Inflammatory macrophage treated with lipopolysaccharide for 1 hour (primary cell): ENCODE measurements around the gene CD83.
"Not testable (repeated sequence)": the region's sequence is repeated elsewhere in the genome, so short reads cannot be mapped to it uniquely, and the experiment has no call there.

Experiments used
- DNase-seq, 2 donors: peaks; one replicate each; pipeline ENCODE4 v3.0.0-alpha.2; 2020 to 2022

The CD83 gene

GRCh38 chr6:14149739-14150130 is 32.2 kb downstream of the CD83 start:
- DNase-seq: no peak

GRCh38 chr6:14151300-14151699 is 33.7 kb downstream of the CD83 start:
- DNase-seq: not testable (repeated sequence)

- DNase-seq: no peak
Observed at GRCh38 chr6:14151773-14152172, 34.2 kb downstream of the CD83 start.

- DNase-seq: no peak
Observed at GRCh38 chr6:14153228-14153627, 35.7 kb downstream of the CD83 start.

GRCh38 chr6:14159090-14159489 is 41.5 kb downstream of the CD83 start:
- no peak for DNase-seq

GRCh38 chr6:14162826-14163225 is 45.3 kb downstream of the CD83 start:
- no peak for DNase-seq

- DNase-seq: no peak
Observed at GRCh38 chr6:14165091-14165490, 47.5 kb downstream of the CD83 start.

GRCh38 chr6:14166839-14167238 is 49.3 kb downstream of the CD83 start:
- no peak for DNase-seq

- DNase-seq: no peak
Observed at GRCh38 chr6:14170128-14170527, 52.6 kb downstream of the CD83 start.

GRCh38 chr6:14172562-14172961 is 55.0 kb downstream of the CD83 start:
- DNase-seq: no peak

- DNase-seq: no peak
Observed at GRCh38 chr6:14174226-14174625, 56.7 kb downstream of the CD83 start.

- DNase-seq: no peak
Observed at GRCh38 chr6:14174996-14175395, 57.4 kb downstream of the CD83 start.

- DNase-seq: no peak
Observed at GRCh38 chr6:14176429-14176828, 58.9 kb downstream of the CD83 start.

GRCh38 chr6:14177413-14178082 is 60.0 kb downstream of the CD83 start:
- no peak for DNase-seq

- DNase-seq: no peak
Observed at GRCh38 chr6:14178083-14178445, 60.5 kb downstream of the CD83 start.

- DNase-seq: no peak
Observed at GRCh38 chr6:14180609-14181008, 63.0 kb downstream of the CD83 start.

- DNase-seq: no peak
Observed at GRCh38 chr6:14182916-14183315, 65.3 kb downstream of the CD83 start.
